Panc1 (cell line): Measurements from ENCODE around the gene SULF2.

Experiments used
- POLR2AphosphoS5 ChIP-seq: IDR thresholded peaks from 2 replicates; pipeline ENCODE4 v1.6.1; 2012; ENCODE audit warnings: mild to moderate bottlenecking, low read depth, low read length, moderate library complexity
- SIN3A ChIP-seq: IDR thresholded peaks from 2 replicates; pipeline ENCODE4 v1.6.1; 2012; ENCODE audit warnings: low read depth, mild to moderate bottlenecking, low read length, moderate library complexity, borderline replicate concordance; ENCODE audit not compliant: insufficient read depth
- TF ChIP-seq, protein P1 (sequence below): fragments of 450-650 bp; IDR thresholded peaks from 2 replicates; pipeline ENCODE4 v1.5.1; 2017; ENCODE audit warnings: mild to moderate bottlenecking

DNA sequence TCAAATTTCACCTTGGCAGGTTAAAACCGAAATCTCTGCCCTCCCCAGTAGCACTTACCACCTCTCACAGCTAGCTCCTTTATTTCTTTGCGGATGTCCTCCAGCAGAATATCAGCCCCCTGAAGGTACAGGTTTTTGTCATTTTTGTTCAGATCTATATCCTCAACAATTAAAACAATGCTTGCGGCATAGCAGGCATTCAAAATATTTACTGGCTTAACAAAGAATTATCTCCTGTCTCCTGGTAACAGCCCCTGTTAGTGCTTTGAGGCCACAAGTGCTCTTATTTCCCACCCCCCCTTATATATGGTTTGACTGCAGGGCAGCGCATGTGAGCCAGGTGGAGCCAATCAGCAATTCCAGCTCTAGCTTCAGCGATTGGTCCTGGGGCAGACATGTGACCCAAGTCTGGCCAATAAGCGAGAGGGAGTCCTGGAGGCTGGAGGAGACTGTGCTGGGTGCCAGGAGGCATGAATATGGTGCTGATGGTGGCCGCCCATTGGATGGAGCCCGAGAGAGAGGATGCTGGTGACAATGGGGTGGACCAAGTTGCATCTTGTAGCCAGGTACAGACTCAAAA lies 21.0 kb downstream of the SULF2 start:
- TF ChIP-seq, protein P1, sequence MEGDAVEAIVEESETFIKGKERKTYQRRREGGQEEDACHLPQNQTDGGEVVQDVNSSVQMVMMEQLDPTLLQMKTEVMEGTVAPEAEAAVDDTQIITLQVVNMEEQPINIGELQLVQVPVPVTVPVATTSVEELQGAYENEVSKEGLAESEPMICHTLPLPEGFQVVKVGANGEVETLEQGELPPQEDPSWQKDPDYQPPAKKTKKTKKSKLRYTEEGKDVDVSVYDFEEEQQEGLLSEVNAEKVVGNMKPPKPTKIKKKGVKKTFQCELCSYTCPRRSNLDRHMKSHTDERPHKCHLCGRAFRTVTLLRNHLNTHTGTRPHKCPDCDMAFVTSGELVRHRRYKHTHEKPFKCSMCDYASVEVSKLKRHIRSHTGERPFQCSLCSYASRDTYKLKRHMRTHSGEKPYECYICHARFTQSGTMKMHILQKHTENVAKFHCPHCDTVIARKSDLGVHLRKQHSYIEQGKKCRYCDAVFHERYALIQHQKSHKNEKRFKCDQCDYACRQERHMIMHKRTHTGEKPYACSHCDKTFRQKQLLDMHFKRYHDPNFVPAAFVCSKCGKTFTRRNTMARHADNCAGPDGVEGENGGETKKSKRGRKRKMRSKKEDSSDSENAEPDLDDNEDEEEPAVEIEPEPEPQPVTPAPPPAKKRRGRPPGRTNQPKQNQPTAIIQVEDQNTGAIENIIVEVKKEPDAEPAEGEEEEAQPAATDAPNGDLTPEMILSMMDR: no peak
- TF ChIP-seq POLR2AphosphoS5 (no peak), SIN3A (no peak)
